Vagina (tissue), 2 donors: ENCODE data around the gene SLC6A4. TPM values are rescaled to one million over a fixed set of nuclear protein-coding genes. Genes with fewer than 3 reads are reported as not detected.

Experiments used
- DNase-seq, 2 donors: peaks; one replicate each; pipeline ENCODE4 v3.0.0-alpha.2; 2017; ENCODE audit errors: extremely low spot score in 2 of 2
- H3K27ac ChIP-seq: fragments of 200-600 bp; sonication (generic); one replicate; pipeline ENCODE4 v1.5.1; 2019
- H3K27me3 ChIP-seq: fragments of 200-600 bp; sonication (generic); one replicate; pipeline ENCODE4 v1.5.1; 2019
- H3K36me3 ChIP-seq, 2 donors: fragments of 200-600 bp; sonication (generic); one replicate each; pipeline ENCODE4 v1.5.1; 2017 to 2019
- H3K4me1 ChIP-seq: fragments of 200-600 bp; sonication (generic); one replicate; pipeline ENCODE4 v1.5.1; 2019
- H3K4me3 ChIP-seq, 2 donors: fragments of 200-600 bp; sonication (generic); 1 replicate in 1 of 2; 2 replicates in 1 of 2; pipeline ENCODE4 v1.5.1; 2016 to 2019
- H3K9me3 ChIP-seq: fragments of 200-600 bp; sonication (generic); one replicate; pipeline ENCODE4 v1.5.1; 2019
- POLR2A ChIP-seq, 2 donors: fragments of 450-650 bp; IDR thresholded peaks; one replicate each; pipeline ENCODE4 v1.6.1; 2017; ENCODE audit warnings: antibody characterized with exemption in 2 of 2, mild to moderate bottlenecking in 2 of 2, moderate library complexity in 2 of 2
- POLR2AphosphoS5 ChIP-seq, 2 donors: sonication (generic); formaldehyde crosslinking; IDR thresholded peaks; one replicate each; pipeline ENCODE4 v1.9.0; 2017; ENCODE audit warnings: antibody characterized with exemption in 2 of 2, mild to moderate bottlenecking in 2 of 2, low read depth in 1 of 2; ENCODE audit not compliant: insufficient read depth in 1 of 2
- intact Hi-C: fragments of 100-400 bp; cut with DNase I; formaldehyde crosslinking; loops from one replicate; pipeline ENCODE4 v1.15.1; 2023
- total RNA-seq: library from RNA; depleted of rRNA; stranded (reverse); fragments of >200 nt; gene quantifications from one replicate; pipeline ENCODE4 v1.2.3, GENCODE V29; 2016
- TF ChIP-seq, protein P1 (sequence below), 3 experiments: fragments of 450-650 bp in 2 of 3; fragments of 200-600 bp in 1 of 3; sonication (generic) in 1 of 3; IDR thresholded peaks; one replicate each; pipeline ENCODE4 v1.5.1; 2017 to 2019; ENCODE audit warnings: antibody characterized with exemption in 3 of 3, mild to moderate bottlenecking in 2 of 3, moderate library complexity in 2 of 3

The SLC6A4 gene
- total RNA-seq, 1 donor from 2014 or later = 0.98 TPM

DNA sequence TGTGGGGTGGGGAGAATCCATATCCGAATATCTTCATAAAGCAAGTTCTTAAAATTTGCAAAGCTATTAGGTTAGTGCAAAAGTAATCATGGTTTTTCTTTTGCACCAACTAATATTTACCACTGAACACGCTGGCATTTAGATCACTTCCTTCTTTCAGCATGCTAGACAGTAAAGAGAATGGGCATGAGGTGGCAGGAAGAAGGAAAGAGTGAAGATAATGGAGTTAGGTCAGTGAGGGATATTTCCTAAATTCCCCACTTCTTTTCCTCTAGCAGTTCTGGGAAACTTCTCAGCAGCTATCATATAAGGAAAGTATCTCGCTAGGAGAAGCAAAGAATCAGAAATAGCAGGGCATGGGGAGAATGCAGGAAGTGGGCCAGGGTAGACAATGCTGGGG, 39.0 kb downstream of the SLC6A4 start:
- DNase-seq = no peak
- Histone ChIP-seq H3K27me3 (no peaks in the 10 kb centered on the region), H3K9me3 (no peaks in the 10 kb centered on the region), H3K4me1 (no peaks in the 10 kb centered on the region), H3K27ac (no peak overlapping the region), H3K4me3 (no peak overlapping the region), H3K36me3 (no peaks in the 10 kb centered on the region)
- TF ChIP-seq POLR2A (IDR thresholded peaks at IDR 0.05) = no peak
- intact Hi-C loops = no loop called here

DNA sequence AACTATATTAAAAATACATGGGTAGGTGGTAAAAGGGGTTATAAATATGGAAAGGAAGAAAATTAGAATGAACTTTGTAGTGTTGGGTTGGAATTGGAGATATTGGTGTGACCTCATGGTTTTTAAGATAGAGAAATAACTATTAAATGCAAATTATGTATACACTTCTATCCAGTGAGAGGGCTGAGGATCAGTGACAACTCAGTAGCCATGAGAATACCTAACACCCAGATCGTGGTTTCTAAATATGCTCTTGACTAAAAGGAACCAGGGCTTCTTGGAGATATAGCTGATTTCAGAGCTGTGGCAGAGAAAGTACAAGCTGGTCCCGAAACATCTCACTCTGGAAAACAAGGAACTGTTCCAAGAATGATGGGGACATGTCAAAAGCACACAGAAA, 44.4 kb downstream of the SLC6A4 start:
- no peaks in the 10 kb centered on the region for H3K9me3 ChIP-seq
- H3K4me1 ChIP-seq = no peaks in the 10 kb centered on the region
- no peak for DNase-seq
- no peak for TF ChIP-seq POLR2A (IDR thresholded peaks at IDR 0.05)
- no peak for TF ChIP-seq POLR2AphosphoS5 (IDR thresholded peaks at IDR 0.05; ENCODE audit: insufficient read depth in 1 of 2, low read depth in 1 of 2)
- TF ChIP-seq, protein P1, sequence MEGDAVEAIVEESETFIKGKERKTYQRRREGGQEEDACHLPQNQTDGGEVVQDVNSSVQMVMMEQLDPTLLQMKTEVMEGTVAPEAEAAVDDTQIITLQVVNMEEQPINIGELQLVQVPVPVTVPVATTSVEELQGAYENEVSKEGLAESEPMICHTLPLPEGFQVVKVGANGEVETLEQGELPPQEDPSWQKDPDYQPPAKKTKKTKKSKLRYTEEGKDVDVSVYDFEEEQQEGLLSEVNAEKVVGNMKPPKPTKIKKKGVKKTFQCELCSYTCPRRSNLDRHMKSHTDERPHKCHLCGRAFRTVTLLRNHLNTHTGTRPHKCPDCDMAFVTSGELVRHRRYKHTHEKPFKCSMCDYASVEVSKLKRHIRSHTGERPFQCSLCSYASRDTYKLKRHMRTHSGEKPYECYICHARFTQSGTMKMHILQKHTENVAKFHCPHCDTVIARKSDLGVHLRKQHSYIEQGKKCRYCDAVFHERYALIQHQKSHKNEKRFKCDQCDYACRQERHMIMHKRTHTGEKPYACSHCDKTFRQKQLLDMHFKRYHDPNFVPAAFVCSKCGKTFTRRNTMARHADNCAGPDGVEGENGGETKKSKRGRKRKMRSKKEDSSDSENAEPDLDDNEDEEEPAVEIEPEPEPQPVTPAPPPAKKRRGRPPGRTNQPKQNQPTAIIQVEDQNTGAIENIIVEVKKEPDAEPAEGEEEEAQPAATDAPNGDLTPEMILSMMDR (IDR thresholded peaks at IDR 0.05) = no peak
- H3K27ac ChIP-seq = no peak overlapping the region
- no peaks in the 10 kb centered on the region for H3K27me3 ChIP-seq
- intact Hi-C loops = no loop called here
- no peaks in the 10 kb centered on the region for H3K36me3 ChIP-seq
- no peak overlapping the region for H3K4me3 ChIP-seq

DNA sequence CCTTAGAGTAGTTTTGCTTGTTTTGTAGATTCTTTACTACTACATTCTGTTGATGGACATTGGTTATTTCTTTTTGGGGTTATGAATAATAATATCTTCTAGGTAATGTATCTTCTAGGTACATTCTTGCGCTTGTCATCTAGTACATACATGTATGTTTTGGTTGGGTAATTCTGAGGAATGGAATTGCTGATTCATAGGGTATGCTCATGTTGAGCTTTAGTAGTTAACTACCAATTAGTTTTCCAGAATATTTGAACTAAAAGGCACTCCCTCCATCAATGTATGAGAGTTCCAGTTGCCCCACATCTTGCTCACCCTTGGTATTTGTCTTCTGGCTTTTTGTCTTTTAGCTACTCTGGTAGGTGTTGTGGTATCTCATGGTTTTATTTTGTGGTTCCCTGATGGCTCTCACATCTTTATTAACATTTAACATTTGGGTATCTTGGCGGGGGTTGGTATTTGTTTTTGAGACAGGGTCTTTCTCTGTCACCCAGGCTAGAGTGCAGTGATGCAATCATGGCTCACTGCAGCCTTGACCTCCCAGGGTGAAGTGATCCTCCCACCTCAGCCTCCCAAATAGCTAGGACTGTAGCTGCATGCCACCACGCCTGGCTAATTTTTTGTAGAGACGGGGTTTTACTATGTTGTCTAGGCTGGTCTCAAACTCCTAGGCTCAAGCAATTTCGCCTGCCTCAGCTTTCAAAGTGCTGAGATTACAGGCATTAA, 47.1 kb downstream of the SLC6A4 start:
- TF ChIP-seq POLR2A (IDR thresholded peaks at IDR 0.05) = no peak
- TF ChIP-seq POLR2AphosphoS5 (IDR thresholded peaks at IDR 0.05; ENCODE audit: insufficient read depth in 1 of 2, low read depth in 1 of 2) = no peak
- TF ChIP-seq, protein P1 (IDR thresholded peaks at IDR 0.05) = no peak
- H3K27ac ChIP-seq = no peak overlapping the region

DNA sequence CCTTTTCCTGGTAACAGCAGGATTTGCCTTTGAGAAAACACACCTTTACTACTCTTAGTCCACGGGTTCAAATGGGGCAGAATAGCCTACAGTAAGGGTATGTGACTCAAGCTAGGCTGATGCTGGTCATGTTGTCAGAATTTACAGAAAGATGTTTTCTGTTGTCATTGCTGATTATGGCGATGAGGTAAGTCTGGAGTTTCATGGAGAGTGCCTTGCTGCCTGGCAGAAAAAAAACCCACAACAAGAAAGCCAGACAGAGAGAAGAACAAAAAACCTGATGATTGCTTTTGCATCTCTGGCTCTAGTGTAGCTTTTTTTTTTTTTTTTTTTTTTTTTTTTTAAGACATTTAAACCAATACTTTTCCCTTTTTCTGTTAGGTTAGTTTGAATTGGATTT, 47.9 kb downstream of the SLC6A4 start:
- no peaks in the 10 kb centered on the region for H3K4me1 ChIP-seq
- no peak for DNase-seq
- peaks cover 0 to 26% of the 10 kb centered on the region in 2 donors for H3K36me3 ChIP-seq
- H3K27ac ChIP-seq = no peak overlapping the region
- intact Hi-C loops = no loop called here
- no peak overlapping the region for H3K4me3 ChIP-seq
- no peaks in the 10 kb centered on the region for H3K9me3 ChIP-seq
- no peaks in the 10 kb centered on the region for H3K27me3 ChIP-seq
- TF ChIP-seq POLR2A (IDR thresholded peaks at IDR 0.05) = no peak
- TF ChIP-seq, protein P1 (IDR thresholded peaks at IDR 0.05) = no peak
- TF ChIP-seq POLR2AphosphoS5 (IDR thresholded peaks at IDR 0.05; ENCODE audit: insufficient read depth in 1 of 2, low read depth in 1 of 2) = no peak

More for the DNA sequence above, 47.1 kb downstream of the SLC6A4 start:
- intact Hi-C loops = no loop called here
- Histone ChIP-seq H3K4me3 (no peak overlapping the region), H3K27me3 (no peaks in the 10 kb centered on the region), H3K9me3 (no peaks in the 10 kb centered on the region), H3K36me3 (peaks cover 0 to 21% of the 10 kb centered on the region in 2 donors), H3K4me1 (no peaks in the 10 kb centered on the region)
- DNase-seq = no peak

DNA sequence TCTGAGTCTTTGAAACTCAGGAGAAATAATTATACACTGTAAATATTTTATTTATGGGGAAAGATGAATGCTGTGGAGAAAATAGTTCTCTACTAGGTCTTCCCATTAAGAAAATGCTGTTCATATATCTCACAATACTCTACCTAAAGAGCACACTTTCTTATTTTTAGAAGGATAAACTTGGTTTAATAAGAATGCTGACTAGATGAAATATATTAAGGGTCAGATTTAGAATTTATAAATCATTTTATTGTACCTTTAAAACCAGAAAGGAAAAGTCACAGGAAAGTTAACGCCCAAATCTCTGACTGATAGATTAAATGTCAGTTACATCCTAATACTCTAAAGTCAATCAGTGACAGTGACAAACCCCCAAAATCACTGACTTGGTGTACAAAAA, 48.7 kb downstream of the SLC6A4 start:
- Histone ChIP-seq H3K27me3 (no peaks in the 10 kb centered on the region), H3K9me3 (no peaks in the 10 kb centered on the region), H3K27ac (no peak overlapping the region), H3K36me3 (peaks cover 0 to 33% of the 10 kb centered on the region in 2 donors), H3K4me3 (no peak overlapping the region), H3K4me1 (no peaks in the 10 kb centered on the region)
- intact Hi-C loops = no loop called here
- TF ChIP-seq POLR2A (IDR thresholded peaks at IDR 0.05) = no peak
- TF ChIP-seq, protein P1 (IDR thresholded peaks at IDR 0.05) = no peak
- TF ChIP-seq POLR2AphosphoS5 (IDR thresholded peaks at IDR 0.05; ENCODE audit: insufficient read depth in 1 of 2, low read depth in 1 of 2) = no peak
- no peak for DNase-seq
